Glutamatergic neuron (in vitro differentiated cells): Measurements from ENCODE around the gene ELF3. TPM values are rescaled to one million over a fixed set of nuclear protein-coding genes. Genes with fewer than 3 reads are reported as not detected.

Experiments used
- DNase-seq: peaks from one replicate; pipeline ENCODE4 v3.0.0; 2022
- H3K27ac Mint-ChIP-seq: one replicate; pipeline ENCODE4 v1.8.0; 2020; ENCODE audit warnings: mild to moderate bottlenecking, mixed read lengths, inconsistent platforms; ENCODE audit not compliant: unreplicated experiment
- H3K27me3 Mint-ChIP-seq: one replicate; pipeline ENCODE4 v1.8.0; 2020; ENCODE audit warnings: mild to moderate bottlenecking, moderate library complexity, mixed read lengths, inconsistent platforms; ENCODE audit not compliant: unreplicated experiment
- H3K36me3 Mint-ChIP-seq: one replicate; pipeline ENCODE4 v1.8.0; 2020; ENCODE audit warnings: mild to moderate bottlenecking, mixed read lengths, inconsistent platforms; ENCODE audit not compliant: unreplicated experiment
- H3K4me1 Mint-ChIP-seq: one replicate; pipeline ENCODE4 v1.8.0; 2020; ENCODE audit warnings: mild to moderate bottlenecking, low read depth, mixed read lengths, inconsistent platforms; ENCODE audit not compliant: unreplicated experiment
- H3K4me3 Mint-ChIP-seq: one replicate; pipeline ENCODE4 v1.8.0; 2020; ENCODE audit warnings: mild to moderate bottlenecking, mixed read lengths, inconsistent platforms; ENCODE audit not compliant: unreplicated experiment
- H3K9me3 Mint-ChIP-seq: one replicate; pipeline ENCODE4 v1.8.0; 2020; ENCODE audit warnings: mild to moderate bottlenecking, moderate library complexity, mixed read lengths, inconsistent platforms; ENCODE audit not compliant: unreplicated experiment
- total RNA-seq: library from RNA; stranded (reverse); fragmentation: NEBNext Ultra II Directional; extraction: Animal tissue kit (Norgen Biotek cat#: 25700); gene quantifications from one replicate; pipeline ENCODE4 v1.2.1, GENCODE V29; 2021; ENCODE audit not compliant: unreplicated experiment
- TF ChIP-seq, protein P1 (sequence below): fragments of 200-600 bp; sonication (generic); IDR thresholded peaks from one replicate; pipeline ENCODE4 v1.5.0; 2021; ENCODE audit not compliant: partially characterized antibody, unreplicated experiment

ELF3 gene
- total RNA-seq, 1 donor from 2014 or later = 0.96 TPM

- TF ChIP-seq, protein P1, sequence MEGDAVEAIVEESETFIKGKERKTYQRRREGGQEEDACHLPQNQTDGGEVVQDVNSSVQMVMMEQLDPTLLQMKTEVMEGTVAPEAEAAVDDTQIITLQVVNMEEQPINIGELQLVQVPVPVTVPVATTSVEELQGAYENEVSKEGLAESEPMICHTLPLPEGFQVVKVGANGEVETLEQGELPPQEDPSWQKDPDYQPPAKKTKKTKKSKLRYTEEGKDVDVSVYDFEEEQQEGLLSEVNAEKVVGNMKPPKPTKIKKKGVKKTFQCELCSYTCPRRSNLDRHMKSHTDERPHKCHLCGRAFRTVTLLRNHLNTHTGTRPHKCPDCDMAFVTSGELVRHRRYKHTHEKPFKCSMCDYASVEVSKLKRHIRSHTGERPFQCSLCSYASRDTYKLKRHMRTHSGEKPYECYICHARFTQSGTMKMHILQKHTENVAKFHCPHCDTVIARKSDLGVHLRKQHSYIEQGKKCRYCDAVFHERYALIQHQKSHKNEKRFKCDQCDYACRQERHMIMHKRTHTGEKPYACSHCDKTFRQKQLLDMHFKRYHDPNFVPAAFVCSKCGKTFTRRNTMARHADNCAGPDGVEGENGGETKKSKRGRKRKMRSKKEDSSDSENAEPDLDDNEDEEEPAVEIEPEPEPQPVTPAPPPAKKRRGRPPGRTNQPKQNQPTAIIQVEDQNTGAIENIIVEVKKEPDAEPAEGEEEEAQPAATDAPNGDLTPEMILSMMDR = no peak
- DNase-seq = no peak
- H3K9me3 Mint-ChIP-seq = no peaks in the 10 kb centered on the region
- H3K27me3 Mint-ChIP-seq = no peaks in the 10 kb centered on the region
- no peak overlapping the region for H3K4me3 Mint-ChIP-seq
- H3K27ac Mint-ChIP-seq = no peak overlapping the region
- H3K36me3 Mint-ChIP-seq = no peaks in the 10 kb centered on the region
- H3K4me1 Mint-ChIP-seq = no peaks in the 10 kb centered on the region
Observed at GRCh38 chr1:202029171-202029665, 18.8 kb downstream of the ELF3 start.

GRCh38 chr1:202029727-202030126, 19.3 kb downstream of the ELF3 start:
- H3K9me3 Mint-ChIP-seq = no peaks in the 10 kb centered on the region
- H3K36me3 Mint-ChIP-seq = no peaks in the 10 kb centered on the region
- no peaks in the 10 kb centered on the region for H3K27me3 Mint-ChIP-seq
- TF ChIP-seq, protein P1 = no peak
- DNase-seq = no peak
- H3K4me1 Mint-ChIP-seq = no peaks in the 10 kb centered on the region
- H3K27ac Mint-ChIP-seq = no peak overlapping the region
- H3K4me3 Mint-ChIP-seq = no peak overlapping the region

DNA sequence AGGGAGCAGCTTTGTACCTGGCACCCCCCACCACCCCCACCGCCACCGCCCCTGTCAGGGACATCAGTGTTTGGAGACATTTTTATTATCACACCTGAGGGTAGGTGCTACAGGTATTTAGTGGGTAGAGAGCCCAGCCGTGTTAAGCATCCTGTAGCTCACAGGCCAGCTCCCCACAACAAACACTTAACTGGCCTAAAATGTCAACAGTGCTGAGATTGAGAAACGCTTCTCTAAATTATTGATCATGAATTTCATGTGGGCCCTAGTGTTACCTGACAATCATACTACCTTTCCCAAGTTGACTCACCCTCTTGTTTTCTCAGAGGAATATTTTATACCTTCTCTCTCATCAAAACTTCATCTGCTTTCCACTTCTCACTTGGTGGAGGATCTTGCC, 21.4 kb downstream of the ELF3 start:
- TF ChIP-seq, protein P1 = no peak

GRCh38 chr1:202034149-202034682, 23.8 kb downstream of the ELF3 start:
- no peak for DNase-seq
- Mint-ChIP-seq H3K4me1 (peaks cover 8% of the 10 kb centered on the region), H3K27me3 (peaks cover 7% of the 10 kb centered on the region), H3K9me3 (peaks cover 7% of the 10 kb centered on the region), H3K4me3 (no peak overlapping the region), H3K27ac (no peak overlapping the region), H3K36me3 (peaks cover 3% of the 10 kb centered on the region)
- TF ChIP-seq, protein P1 = no peak

More for the DNA sequence above, 21.4 kb downstream of the ELF3 start:
- DNase-seq = no peak
- Mint-ChIP-seq H3K4me3 (no peak overlapping the region), H3K4me1 (no peaks in the 10 kb centered on the region), H3K27me3 (no peaks in the 10 kb centered on the region), H3K27ac (no peak overlapping the region), H3K9me3 (peaks cover 2% of the 10 kb centered on the region), H3K36me3 (peaks cover 1% of the 10 kb centered on the region)

DNA sequence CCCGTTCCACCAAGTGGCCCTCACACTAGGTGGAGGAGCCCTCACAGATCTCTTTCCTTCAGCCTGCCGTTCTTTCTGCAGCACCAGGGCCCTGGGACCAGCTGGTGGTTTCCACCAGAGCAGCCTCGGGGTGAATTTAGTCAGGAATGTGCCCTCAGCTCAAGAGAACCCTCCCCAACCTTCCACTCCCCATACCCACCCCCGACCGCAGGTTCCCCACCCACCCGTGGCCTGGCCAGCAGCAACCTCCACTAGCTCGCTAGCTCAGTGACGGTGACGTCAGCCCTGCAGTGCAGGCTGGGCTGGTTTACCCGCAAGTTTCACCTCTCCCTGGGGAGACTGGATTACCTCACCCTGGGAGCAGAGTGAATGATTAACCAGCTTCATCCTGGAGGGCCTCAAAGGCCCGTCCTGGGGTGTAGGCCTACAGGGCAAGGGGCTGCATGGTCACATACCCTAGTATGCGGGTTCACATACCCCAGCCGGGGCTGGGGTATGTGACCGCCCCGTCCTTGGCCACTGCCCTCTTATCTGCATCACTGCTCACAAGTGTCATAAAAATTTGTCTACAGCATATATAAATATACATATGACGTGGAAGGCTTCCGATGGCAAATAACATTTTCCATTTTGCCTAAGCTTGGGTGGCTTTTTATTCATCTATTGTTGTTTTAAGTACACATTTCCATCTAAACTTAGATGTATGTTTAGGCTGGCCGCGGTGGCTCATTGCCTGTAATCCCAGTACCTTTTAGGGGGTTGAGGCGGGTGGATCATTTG, 24.5 kb downstream of the ELF3 start:
- H3K4me3 Mint-ChIP-seq = no peak overlapping the region

More for the DNA sequence above, 24.5 kb downstream of the ELF3 start:
- peaks cover 8% of the 10 kb centered on the region for H3K4me1 Mint-ChIP-seq
- H3K27me3 Mint-ChIP-seq = peaks cover 7% of the 10 kb centered on the region
- TF ChIP-seq, protein P1 = no peak
- H3K27ac Mint-ChIP-seq = no peak overlapping the region
- peaks cover 7% of the 10 kb centered on the region for H3K9me3 Mint-ChIP-seq
- peak; percentile 51 for DNase-seq
- H3K36me3 Mint-ChIP-seq = peaks cover 3% of the 10 kb centered on the region
